WERI-Rb-1 (cell line): Measurements from ENCODE around the gene SENP6.
"Not testable (repeated sequence)": the region's sequence is repeated elsewhere in the genome, so short reads cannot be mapped to it uniquely, and the experiment has no call there.

Experiments used
- DNase-seq: peaks from one replicate; pipeline ENCODE4 v3.0.0-alpha.2; 2020
- H3K27ac ChIP-seq: fragments of 250-450 bp; sonication (Bioruptor Pico); 2 replicates; pipeline ENCODE4 v1.5.1; 2020; ENCODE audit warnings: mild to moderate bottlenecking, moderate library complexity
- H3K27me3 ChIP-seq: fragments of 250-450 bp; sonication (Bioruptor Pico); 2 replicates; pipeline ENCODE4 v1.5.1; 2021; ENCODE audit warnings: mild to moderate bottlenecking, low read depth, moderate library complexity; ENCODE audit not compliant: insufficient read depth, severe bottlenecking
- H3K36me3 ChIP-seq: fragments of 250-450 bp; sonication (Bioruptor Pico); 2 replicates; pipeline ENCODE4 v1.5.1; 2020; ENCODE audit warnings: mild to moderate bottlenecking, moderate library complexity
- H3K4me3 ChIP-seq: 2 replicates; pipeline ENCODE4 v1.5.1; 2011; ENCODE audit warnings: low read depth, mild to moderate bottlenecking, control low read depth, low read length
- H3K9me3 ChIP-seq: fragments of 250-450 bp; sonication (Bioruptor Pico); 2 replicates; pipeline ENCODE4 v1.5.1; 2021; ENCODE audit warnings: mild to moderate bottlenecking, moderate library complexity; ENCODE audit not compliant: severe bottlenecking
- TF ChIP-seq, protein P1 (sequence below): IDR thresholded peaks from 2 replicates; pipeline ENCODE4 v1.5.1; 2011; ENCODE audit warnings: low read depth, mild to moderate bottlenecking, control low read depth, inconsistent platforms, low read length

The SENP6 gene

DNA sequence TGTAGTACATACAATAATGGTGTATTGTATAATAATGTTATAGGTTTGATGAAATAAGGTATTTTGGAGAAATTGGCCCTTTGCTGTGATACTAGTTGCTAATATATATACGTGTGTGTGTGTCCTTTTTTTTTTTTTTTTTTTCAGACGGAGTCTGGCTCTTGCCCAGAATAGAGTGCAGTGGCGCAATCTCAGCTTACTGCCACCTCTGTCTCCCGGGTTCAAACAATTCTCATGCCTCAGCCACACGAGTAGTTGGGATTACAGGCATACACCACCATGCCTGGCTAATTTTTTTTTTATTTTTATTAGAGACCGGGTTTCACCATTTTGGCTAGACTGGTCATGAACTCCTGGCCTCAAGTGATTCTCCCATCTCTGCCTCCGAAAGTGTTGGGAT is 23.3 kb downstream of the SENP6 start:
- DNase-seq: no peak
- Histone ChIP-seq H3K27ac (no peak overlapping the region), H3K4me3 (no peak overlapping the region), H3K27me3 (no peaks in the 10 kb centered on the region), H3K9me3 (no peaks in the 10 kb centered on the region), H3K36me3 (peaks cover 37% of the 10 kb centered on the region)
- TF ChIP-seq, protein P1, sequence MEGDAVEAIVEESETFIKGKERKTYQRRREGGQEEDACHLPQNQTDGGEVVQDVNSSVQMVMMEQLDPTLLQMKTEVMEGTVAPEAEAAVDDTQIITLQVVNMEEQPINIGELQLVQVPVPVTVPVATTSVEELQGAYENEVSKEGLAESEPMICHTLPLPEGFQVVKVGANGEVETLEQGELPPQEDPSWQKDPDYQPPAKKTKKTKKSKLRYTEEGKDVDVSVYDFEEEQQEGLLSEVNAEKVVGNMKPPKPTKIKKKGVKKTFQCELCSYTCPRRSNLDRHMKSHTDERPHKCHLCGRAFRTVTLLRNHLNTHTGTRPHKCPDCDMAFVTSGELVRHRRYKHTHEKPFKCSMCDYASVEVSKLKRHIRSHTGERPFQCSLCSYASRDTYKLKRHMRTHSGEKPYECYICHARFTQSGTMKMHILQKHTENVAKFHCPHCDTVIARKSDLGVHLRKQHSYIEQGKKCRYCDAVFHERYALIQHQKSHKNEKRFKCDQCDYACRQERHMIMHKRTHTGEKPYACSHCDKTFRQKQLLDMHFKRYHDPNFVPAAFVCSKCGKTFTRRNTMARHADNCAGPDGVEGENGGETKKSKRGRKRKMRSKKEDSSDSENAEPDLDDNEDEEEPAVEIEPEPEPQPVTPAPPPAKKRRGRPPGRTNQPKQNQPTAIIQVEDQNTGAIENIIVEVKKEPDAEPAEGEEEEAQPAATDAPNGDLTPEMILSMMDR: no peak

DNA sequence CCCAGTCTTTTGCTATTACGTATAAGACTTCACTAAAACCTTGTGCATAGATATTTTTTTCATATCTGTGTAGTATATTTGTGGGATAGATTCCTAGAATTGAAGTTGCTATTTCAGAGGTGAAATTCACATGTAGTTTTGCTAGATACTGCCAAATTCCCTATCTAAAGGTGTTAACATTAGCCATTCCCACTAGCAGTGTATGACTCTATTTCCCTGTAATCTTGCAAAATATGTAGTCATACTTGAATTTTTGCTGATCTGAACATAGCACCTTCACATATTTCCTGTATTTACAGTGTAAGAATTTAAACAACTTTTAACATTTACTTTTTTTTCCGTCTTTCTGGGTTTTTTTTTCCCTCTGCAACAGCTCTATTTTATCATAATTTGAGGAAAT is 24.9 kb downstream of the SENP6 start:
- no peaks in the 10 kb centered on the region for H3K9me3 ChIP-seq
- H3K36me3 ChIP-seq: peaks cover 42% of the 10 kb centered on the region
- DNase-seq: no peak
- H3K27me3 ChIP-seq: no peaks in the 10 kb centered on the region
- no peak overlapping the region for H3K4me3 ChIP-seq
- TF ChIP-seq, protein P1: no peak
- H3K27ac ChIP-seq: no peak overlapping the region

DNA sequence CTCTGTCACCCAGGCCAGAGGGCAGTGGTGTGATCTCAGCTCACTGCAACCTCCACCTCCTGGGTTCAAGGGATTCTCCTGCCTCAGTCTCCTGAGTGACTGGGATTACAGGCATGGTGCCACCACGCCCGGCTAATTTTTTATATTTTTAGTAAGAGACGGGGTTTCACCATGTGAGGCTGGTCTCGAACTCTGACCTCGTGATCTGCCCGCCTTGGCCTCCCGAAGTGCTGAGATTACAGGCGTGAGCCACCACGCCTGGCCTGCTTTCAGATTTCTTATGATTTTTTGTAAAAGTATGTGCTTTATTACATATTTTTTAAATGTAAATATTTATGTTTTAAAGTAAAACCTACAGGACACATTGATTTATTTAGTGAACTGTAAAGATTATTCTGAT is 26.0 kb downstream of the SENP6 start:
- not testable (repeated sequence) for H3K27ac ChIP-seq, H3K27me3 ChIP-seq, H3K4me3 ChIP-seq, H3K9me3 ChIP-seq, DNase-seq
- H3K36me3 ChIP-seq: peaks cover 37% of the 10 kb centered on the region

DNA sequence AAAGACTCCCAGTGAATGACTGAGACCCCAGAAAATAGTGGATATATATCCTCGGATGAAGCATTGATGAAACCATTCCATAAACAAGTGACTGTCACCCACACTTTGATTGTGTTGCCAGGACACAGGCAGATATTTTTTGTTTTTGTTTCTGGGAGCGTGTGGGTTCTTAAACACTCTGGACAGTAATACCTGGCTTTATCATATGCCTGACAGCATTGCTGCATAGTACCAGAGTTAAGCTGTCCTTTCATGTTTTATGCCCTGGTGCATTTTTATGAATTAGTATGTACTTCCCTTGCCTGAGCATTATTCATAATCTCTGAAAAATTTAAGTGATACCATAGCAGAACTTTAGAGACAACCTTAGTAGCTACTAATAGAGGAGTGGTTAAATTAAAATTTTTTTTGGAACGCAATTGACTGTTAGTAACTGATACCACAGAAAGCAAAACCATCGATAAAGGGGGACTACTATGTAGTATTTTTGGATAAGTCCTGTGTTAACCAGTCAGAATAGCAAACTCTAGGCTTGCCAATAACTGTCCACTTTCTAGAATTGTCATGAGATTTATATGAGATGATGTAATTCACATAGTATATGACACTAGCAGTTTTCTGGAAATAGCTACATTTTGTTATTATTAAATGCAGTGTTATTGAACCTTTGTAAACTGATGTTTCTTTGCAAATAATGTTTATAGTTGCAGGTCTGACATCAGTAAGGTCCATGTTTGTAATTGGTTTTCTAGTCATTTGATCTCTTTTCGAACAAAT is 30.4 kb downstream of the SENP6 start:
- H3K4me3 ChIP-seq: no peak overlapping the region
- H3K9me3 ChIP-seq: no peaks in the 10 kb centered on the region
- H3K27me3 ChIP-seq: no peaks in the 10 kb centered on the region
- no peak for DNase-seq
- H3K36me3 ChIP-seq: peaks cover 48% of the 10 kb centered on the region
- TF ChIP-seq, protein P1: no peak
- no peak overlapping the region for H3K27ac ChIP-seq

DNA sequence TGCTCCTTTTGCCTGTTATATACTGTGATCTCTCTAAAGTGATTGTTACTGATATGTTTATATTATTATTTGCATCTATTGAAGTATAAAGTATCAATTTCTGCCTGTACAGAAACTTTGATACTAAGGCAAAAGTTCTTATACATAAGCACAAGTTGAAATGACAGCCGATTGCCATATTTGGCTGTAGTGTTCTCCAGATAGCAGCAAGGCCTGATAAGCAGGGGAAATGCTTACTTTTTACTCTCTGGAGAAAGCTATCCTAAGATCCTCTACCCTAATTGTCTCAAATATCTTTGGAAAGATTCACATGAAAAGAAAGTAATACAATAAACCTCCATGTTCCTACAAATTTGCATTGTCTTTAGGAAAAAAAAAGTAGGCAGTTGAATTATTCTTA is 31.4 kb downstream of the SENP6 start:
- Histone ChIP-seq H3K27ac (no peak overlapping the region), H3K4me3 (no peak overlapping the region), H3K36me3 (peaks cover 40% of the 10 kb centered on the region), H3K9me3 (no peaks in the 10 kb centered on the region), H3K27me3 (no peaks in the 10 kb centered on the region)
- TF ChIP-seq, protein P1: no peak
- DNase-seq: no peak

DNA sequence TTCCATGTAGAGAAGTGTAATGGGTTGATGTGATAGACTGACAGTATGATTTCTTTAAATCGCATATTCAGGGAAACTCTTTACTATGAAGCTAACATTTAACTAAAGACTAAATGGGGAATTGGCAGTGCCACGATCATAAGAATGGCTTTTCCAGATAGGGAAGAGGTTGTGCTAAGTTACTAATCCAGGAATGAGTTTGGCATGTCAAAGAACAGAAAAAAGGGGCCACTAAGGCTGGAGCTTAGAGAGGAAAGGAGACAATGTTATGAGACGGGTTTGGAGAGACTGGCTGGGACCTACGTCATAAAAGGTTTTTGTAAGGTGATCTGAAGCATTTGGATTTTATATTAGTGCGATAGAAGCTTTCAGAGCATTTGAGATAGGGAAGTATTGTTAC is 40.6 kb downstream of the SENP6 start:
- H3K4me3 ChIP-seq: no peak overlapping the region
- no peak overlapping the region for H3K27ac ChIP-seq

More for the DNA sequence above, 40.6 kb downstream of the SENP6 start:
- Histone ChIP-seq H3K9me3 (no peaks in the 10 kb centered on the region), H3K27me3 (no peaks in the 10 kb centered on the region), H3K36me3 (peaks cover 5% of the 10 kb centered on the region)
- TF ChIP-seq, protein P1: no peak
- DNase-seq: no peak
